Lower leg skin (tissue), 4 donors: Measurements from ENCODE around the gene FBXL14. TPM values are rescaled to one million over a fixed set of nuclear protein-coding genes. Genes with fewer than 3 reads are reported as not detected.

ENCODE experiments used
- DNase-seq, 2 donors: peaks; one replicate each; pipeline ENCODE4 v3.0.0-alpha.2; 2019; ENCODE audit warnings: low spot score in 2 of 2
- H3K4me3 ChIP-seq: fragments of 200-600 bp; sonication (generic); 2 replicates; pipeline ENCODE4 v1.5.1; 2017; ENCODE audit warnings: mild to moderate bottlenecking, low read depth; ENCODE audit not compliant: poor library complexity, severe bottlenecking
- POLR2A ChIP-seq, 2 donors: fragments of 450-650 bp; IDR thresholded peaks; one replicate each; pipeline ENCODE4 v1.6.1; 2016 to 2017; ENCODE audit warnings: antibody characterized with exemption in 2 of 2, mild to moderate bottlenecking in 1 of 2, moderate library complexity in 1 of 2
- WGBS, 2 donors: methylation state at CpG; one replicate each; pipeline ENCODE4 v1.1.5; 2018; 5-methylcytosine and 5-hydroxymethylcytosine counted together
- intact Hi-C: fragments of 100-400 bp; cut with DNase I; formaldehyde crosslinking; loops from one replicate; pipeline ENCODE4 v1.15.0; 2023; ENCODE audit warnings: low total_unique reads
- total RNA-seq, 4 donors: library from RNA; depleted of rRNA; stranded (reverse); fragments of >200 nt; gene quantifications; one replicate each; pipeline ENCODE4 v1.1.0, GENCODE V29; 2016
- TF ChIP-seq, protein P1 (sequence below), 3 donors: fragments of 450-650 bp; IDR thresholded peaks; one replicate each; pipeline ENCODE4 v1.5.1; 2016; ENCODE audit warnings: antibody characterized with exemption in 3 of 3, mild to moderate bottlenecking in 3 of 3, moderate library complexity in 2 of 3

FBXL14 gene
- total RNA-seq, 4 donors from 2014 or later = 9.3 to 12.8 (median 10.9) TPM

DNA sequence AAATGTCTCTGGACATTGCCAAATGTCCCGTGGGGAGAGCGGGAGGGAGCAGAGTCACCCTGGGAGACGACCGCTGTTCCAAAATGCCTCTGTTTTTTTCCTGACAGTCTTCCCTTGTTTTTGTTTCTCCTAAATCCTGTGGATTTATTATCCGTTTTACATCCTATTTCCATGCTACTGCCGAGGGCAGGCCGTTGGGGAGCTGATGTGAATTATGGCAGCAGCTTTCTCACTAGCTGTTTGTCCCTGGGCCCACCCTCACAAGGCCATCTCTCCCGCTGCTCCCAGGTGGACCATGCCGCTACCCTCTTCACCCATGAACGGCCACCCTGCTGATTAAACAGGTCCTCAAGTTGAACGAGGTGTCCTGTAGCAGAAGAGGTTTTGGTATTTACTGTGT lies 55.2 kb downstream of the FBXL14 start:
- TF ChIP-seq, protein P1, sequence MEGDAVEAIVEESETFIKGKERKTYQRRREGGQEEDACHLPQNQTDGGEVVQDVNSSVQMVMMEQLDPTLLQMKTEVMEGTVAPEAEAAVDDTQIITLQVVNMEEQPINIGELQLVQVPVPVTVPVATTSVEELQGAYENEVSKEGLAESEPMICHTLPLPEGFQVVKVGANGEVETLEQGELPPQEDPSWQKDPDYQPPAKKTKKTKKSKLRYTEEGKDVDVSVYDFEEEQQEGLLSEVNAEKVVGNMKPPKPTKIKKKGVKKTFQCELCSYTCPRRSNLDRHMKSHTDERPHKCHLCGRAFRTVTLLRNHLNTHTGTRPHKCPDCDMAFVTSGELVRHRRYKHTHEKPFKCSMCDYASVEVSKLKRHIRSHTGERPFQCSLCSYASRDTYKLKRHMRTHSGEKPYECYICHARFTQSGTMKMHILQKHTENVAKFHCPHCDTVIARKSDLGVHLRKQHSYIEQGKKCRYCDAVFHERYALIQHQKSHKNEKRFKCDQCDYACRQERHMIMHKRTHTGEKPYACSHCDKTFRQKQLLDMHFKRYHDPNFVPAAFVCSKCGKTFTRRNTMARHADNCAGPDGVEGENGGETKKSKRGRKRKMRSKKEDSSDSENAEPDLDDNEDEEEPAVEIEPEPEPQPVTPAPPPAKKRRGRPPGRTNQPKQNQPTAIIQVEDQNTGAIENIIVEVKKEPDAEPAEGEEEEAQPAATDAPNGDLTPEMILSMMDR (IDR thresholded peaks at IDR 0.05) = no peak
- TF ChIP-seq POLR2A (IDR thresholded peaks at IDR 0.05) = no peak
- no peak overlapping the region for H3K4me3 ChIP-seq
- intact Hi-C loops = no loop called here
- 85 to 90% methylated on average over 11 of the region's 11 CpGs for WGBS, 2 donors
- DNase-seq = no peak

DNA sequence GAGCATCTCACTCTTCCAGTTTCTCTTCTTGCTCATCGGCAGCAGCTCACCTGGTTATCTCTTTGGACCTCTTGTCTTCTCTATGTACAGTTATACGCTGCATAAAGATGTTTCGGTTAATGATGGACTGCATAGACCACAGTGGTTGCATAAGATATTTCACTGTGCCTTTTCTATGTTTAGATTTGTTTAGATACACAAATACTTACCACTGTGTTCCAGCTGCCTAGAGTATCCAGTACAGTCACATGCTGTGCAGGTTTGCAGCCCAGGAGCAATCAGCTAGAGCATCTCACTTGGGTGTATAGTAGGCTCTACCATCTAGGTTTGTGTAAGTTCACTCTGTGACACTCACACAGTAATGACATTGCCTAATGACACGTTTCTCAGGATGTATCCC lies 57.6 kb downstream of the FBXL14 start:
- TF ChIP-seq POLR2A (IDR thresholded peaks at IDR 0.05) = no peak
- TF ChIP-seq, protein P1 (IDR thresholded peaks at IDR 0.05) = no peak
- intact Hi-C loops = no loop called here
- no peak overlapping the region for H3K4me3 ChIP-seq
- 83 to 85% methylated on average over 4 of the region's 4 CpGs for WGBS, 2 donors
- peak in 1 of 2 donors; percentile 29 for DNase-seq

DNA sequence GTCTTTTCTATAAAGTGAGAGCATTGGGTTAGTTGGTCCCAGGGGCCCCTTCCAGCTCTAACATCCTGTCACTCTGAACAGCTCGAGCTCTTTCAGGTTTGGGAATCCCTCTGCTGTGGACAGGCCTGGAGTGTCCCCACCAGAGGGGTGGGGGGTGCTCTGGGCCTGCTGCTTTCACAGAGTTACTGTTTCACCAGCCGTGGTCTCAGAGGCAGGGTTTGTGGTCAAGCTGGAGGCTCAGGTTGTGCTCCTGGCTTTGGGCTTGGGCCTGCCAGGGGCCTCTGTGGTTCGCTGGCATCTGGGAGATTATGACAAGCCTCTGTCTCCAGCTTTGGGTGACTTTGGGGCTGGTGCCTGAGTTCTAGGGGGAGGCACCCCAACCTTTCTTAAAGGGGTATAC lies 59.6 kb downstream of the FBXL14 start:
- peak in 1 of 2 donors; percentile 45 for DNase-seq
- H3K4me3 ChIP-seq = no peak overlapping the region
- intact Hi-C loops = no loop called here
- whole genome bisulfite sequencing, 2 donors = 74 to 92% methylated on average over 2 to 3 of the region's 3 CpGs
- TF ChIP-seq POLR2A (IDR thresholded peaks at IDR 0.05) = no peak
- TF ChIP-seq, protein P1 (IDR thresholded peaks at IDR 0.05) = no peak

DNA sequence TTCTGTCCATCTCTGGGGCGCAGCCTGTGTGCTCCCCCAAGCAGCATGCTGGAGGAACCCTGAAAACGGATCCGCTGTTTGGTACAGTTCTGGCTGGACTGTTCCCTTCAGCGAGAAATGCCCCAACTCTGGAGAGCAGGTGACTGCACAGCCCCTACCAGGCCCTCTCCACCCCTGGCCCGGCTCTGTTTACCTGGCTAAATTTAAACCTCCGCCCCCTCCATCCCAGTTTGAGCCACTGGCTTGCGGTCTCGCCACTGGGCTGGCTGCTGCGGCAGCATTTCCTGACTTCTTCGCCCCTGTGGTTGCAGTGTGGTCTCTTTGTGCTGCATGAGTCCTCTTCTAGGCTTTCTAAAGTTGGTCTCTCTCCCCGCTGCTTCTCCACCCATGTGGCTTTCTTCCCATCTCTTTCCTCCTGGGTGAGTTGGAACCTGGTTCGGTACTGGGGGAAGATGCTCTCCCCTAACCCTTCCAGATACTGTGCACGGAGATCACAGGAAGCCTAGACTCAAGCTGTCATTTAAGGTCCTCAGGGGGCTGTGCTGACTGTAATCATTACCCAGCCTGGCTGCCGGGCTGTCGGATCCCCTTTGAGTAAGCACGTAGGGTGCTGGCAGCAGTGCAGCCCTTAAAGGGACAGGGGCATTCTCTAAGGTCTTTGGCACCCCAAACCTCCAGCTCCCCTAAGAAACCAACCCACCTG lies 60.6 kb downstream of the FBXL14 start:
- intact Hi-C loops = no loop called here
- WGBS, 2 donors = 60% methylated on average over 16 of the region's 16 CpGs
- TF ChIP-seq, protein P1 (IDR thresholded peaks at IDR 0.05) = no peak
- TF ChIP-seq POLR2A (IDR thresholded peaks at IDR 0.05) = no peak
- no peak overlapping the region for H3K4me3 ChIP-seq
- DNase-seq = peak in 1 of 2 donors; percentile 77

DNA sequence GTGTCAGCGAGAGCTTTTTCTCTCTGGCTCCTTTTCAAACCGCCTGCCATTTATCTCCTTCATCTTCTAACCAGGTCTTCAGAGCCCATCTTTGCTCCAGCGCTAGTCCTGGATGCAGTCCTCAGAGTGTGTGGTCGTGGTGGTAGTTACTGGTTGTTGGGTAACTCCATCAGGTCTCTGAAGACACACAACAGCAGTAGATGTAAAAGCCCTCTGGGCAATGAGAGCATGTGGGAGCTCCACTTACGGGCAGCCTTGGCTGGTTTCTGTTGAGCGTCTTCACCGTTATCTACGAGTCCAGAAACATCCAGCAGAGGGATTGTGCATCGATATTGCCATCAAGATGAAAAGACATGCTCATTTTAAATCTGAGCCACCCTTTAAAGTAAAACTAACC lies 61.2 kb downstream of the FBXL14 start:
- H3K4me3 ChIP-seq = no peak overlapping the region
- peak in 1 of 2 donors; percentile 65 for DNase-seq
- WGBS, 2 donors = 54% methylated on average over 9 of the region's 9 CpGs
- no peak for TF ChIP-seq POLR2A (IDR thresholded peaks at IDR 0.05)
- TF ChIP-seq, protein P1 (IDR thresholded peaks at IDR 0.05) = no peak
- intact Hi-C loops = no loop called here
